GM23338 (cell line): ENCODE results near the gene ITGA2. TPM values are rescaled to one million over a fixed set of nuclear protein-coding genes. Genes with fewer than 3 reads are reported as not detected.

Experiments used
- ATAC-seq: fragments of 200-7000 bp; cut with Tn5 transposase; 3 replicates; pipeline ENCODE4 v1.9.1; 2020
- DNase-seq: peaks from one replicate; pipeline ENCODE4 v3.0.0-alpha.2; 2015; ENCODE audit warnings: low spot score
- H2AFZ ChIP-seq: fragments of 200-600 bp; sonication (generic); 2 replicates; pipeline ENCODE4 v1.8.0; 2016; ENCODE audit warnings: antibody characterized with exemption, mild to moderate bottlenecking, moderate library complexity
- H3F3A ChIP-seq: fragments of 200-600 bp; sonication (generic); replicated peaks from 2 replicates; pipeline ENCODE4 v1.8.0; 2017; ENCODE audit warnings: antibody characterized with exemption, mixed run types, low read depth
- H3K27ac ChIP-seq: fragments of 200-600 bp; sonication (generic); 2 replicates; pipeline ENCODE4 v1.6.1; 2016; ENCODE audit warnings: low read depth
- H3K27me3 ChIP-seq: fragments of 200-600 bp; sonication (generic); 2 replicates; pipeline ENCODE4 v1.8.0; 2016; ENCODE audit warnings: mild to moderate bottlenecking, mixed run types, moderate library complexity; ENCODE audit not compliant: insufficient read depth
- H3K36me3 ChIP-seq: fragments of 200-600 bp; sonication (generic); 2 replicates; pipeline ENCODE4 v1.8.0; 2016; ENCODE audit warnings: mild to moderate bottlenecking; ENCODE audit not compliant: insufficient read depth
- H3K4me1 ChIP-seq: fragments of 200-600 bp; sonication (generic); 2 replicates; pipeline ENCODE4 v1.8.0; 2016; ENCODE audit warnings: mild to moderate bottlenecking, moderate library complexity; ENCODE audit not compliant: insufficient read depth
- H3K4me2 ChIP-seq: fragments of 200-600 bp; sonication (generic); 2 replicates; pipeline ENCODE4 v1.7.1; 2017; ENCODE audit warnings: mixed run types
- H3K4me3 ChIP-seq: fragments of 200-600 bp; sonication (generic); 2 replicates; pipeline ENCODE4 v1.6.1; 2016; ENCODE audit warnings: mixed run types
- H3K79me2 ChIP-seq: fragments of 200-600 bp; sonication (generic); replicated peaks from 2 replicates; pipeline ENCODE4 v1.8.0; 2017; ENCODE audit warnings: mild to moderate bottlenecking; ENCODE audit not compliant: insufficient read depth
- H3K9me2 ChIP-seq: fragments of 200-600 bp; sonication (generic); 2 replicates; pipeline ENCODE4 v1.8.0; 2017; ENCODE audit not compliant: insufficient read depth
- H4K20me1 ChIP-seq: fragments of 200-600 bp; sonication (generic); replicated peaks from 2 replicates; pipeline ENCODE4 v1.8.0; 2017; ENCODE audit warnings: mild to moderate bottlenecking; ENCODE audit not compliant: insufficient read depth
- H3K27ac Mint-ChIP-seq: 2 replicates; pipeline ENCODE4 v1.8.0; 2020; ENCODE audit warnings: inconsistent platforms, mild to moderate bottlenecking, moderate library complexity, mixed read lengths
- H3K27me3 Mint-ChIP-seq: 3 replicates; pipeline ENCODE4 v1.8.0; 2022; ENCODE audit warnings: low read depth, mild to moderate bottlenecking, moderate library complexity, mixed read lengths, inconsistent platforms; ENCODE audit not compliant: insufficient read depth, poor library complexity
- H3K36me3 Mint-ChIP-seq: 3 replicates; pipeline ENCODE4 v1.8.0; 2021; ENCODE audit warnings: low read depth, mild to moderate bottlenecking, inconsistent platforms, moderate library complexity, mixed read lengths
- H3K4me1 Mint-ChIP-seq: 3 replicates; pipeline ENCODE4 v1.8.0; 2020; ENCODE audit warnings: mild to moderate bottlenecking, inconsistent platforms, mixed read lengths
- H3K4me3 Mint-ChIP-seq: 3 replicates; pipeline ENCODE4 v1.8.0; 2021; ENCODE audit warnings: moderate library complexity, mild to moderate bottlenecking, inconsistent platforms, mixed read lengths
- H3K9me3 Mint-ChIP-seq: 3 replicates; pipeline ENCODE4 v1.8.0; 2020; ENCODE audit warnings: moderate library complexity, mild to moderate bottlenecking, inconsistent platforms, mixed read lengths
- EZH2 ChIP-seq: fragments of 200-600 bp; sonication (generic); IDR thresholded peaks from one replicate; pipeline ENCODE4 v1.8.0; 2017; ENCODE audit warnings: antibody characterized with exemption, mild to moderate bottlenecking, low read depth; ENCODE audit not compliant: unreplicated experiment
- NANOG ChIP-seq: IDR thresholded peaks from 2 replicates; pipeline ENCODE4 v1.6.1; 2016; ENCODE audit warnings: antibody characterized with exemption, borderline replicate concordance
- POLR2AphosphoS5 ChIP-seq: IDR thresholded peaks from 2 replicates; pipeline ENCODE4 v1.6.1; 2016; ENCODE audit warnings: antibody characterized with exemption, low read depth
- polyA plus RNA-seq: library from polyadenylated mRNA; unstranded; fragments of >200 nt; fragmentation: Nextera tagmentation; extraction: Ambion mirVana; gene quantifications from 2 replicates; pipeline ENCODE4 v1.2.1, GENCODE V29; 2016
- total RNA-seq: library from RNA; depleted of rRNA; stranded (reverse); fragments of >200 nt; shearing (Covaris generic); gene quantifications from 2 replicates; pipeline ENCODE4 v1.2.3, GENCODE V29; 2014
- TF ChIP-seq, protein P1 (sequence below): IDR thresholded peaks from one replicate; pipeline ENCODE4 v1.6.1; 2018; ENCODE audit warnings: antibody characterized with exemption; ENCODE audit not compliant: unreplicated experiment
- TF ChIP-seq, protein P2 (sequence below): fragments of 250-450 bp; sonication (Bioruptor Pico); IDR thresholded peaks from 2 replicates; pipeline ENCODE4 v1.5.0; 2020; ENCODE audit warnings: mild to moderate bottlenecking, moderate library complexity

ITGA2 gene
- total and polyA plus RNA-seq, 2 experiments from 2014 or later: 2.6 to 7.1 TPM

DNA sequence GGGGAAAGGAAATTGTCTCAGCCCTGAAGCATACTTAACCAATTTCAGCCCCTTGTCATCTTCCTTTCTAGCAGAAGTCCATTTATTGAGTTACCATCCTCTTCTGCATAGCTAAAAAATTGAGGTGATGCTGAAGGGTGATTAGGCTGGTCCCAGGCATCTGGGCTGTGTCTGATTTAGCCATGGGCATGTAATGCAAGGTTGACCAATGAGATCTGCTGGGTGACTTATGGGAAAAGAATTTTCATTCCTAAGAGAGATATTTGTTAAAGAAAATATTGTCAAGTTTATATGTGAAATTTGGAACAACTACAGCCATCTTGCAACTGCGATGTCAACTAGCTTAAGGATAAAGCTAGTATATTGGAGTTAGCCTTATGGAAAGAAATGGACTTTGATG, 5.1 kb downstream of the ITGA2 start:
- H3K27me3 ChIP-seq: peaks cover 9% of the 10 kb centered on the region; the same call in 1 of the 2 replicates
- no peak overlapping the region for H3K4me2 ChIP-seq
- no peaks in the 10 kb centered on the region; the same call in 1 of the 2 replicates for H4K20me1 ChIP-seq
- no peak overlapping the region for H3K4me3 ChIP-seq
- no peak for TF ChIP-seq POLR2AphosphoS5
- TF ChIP-seq, protein P1, sequence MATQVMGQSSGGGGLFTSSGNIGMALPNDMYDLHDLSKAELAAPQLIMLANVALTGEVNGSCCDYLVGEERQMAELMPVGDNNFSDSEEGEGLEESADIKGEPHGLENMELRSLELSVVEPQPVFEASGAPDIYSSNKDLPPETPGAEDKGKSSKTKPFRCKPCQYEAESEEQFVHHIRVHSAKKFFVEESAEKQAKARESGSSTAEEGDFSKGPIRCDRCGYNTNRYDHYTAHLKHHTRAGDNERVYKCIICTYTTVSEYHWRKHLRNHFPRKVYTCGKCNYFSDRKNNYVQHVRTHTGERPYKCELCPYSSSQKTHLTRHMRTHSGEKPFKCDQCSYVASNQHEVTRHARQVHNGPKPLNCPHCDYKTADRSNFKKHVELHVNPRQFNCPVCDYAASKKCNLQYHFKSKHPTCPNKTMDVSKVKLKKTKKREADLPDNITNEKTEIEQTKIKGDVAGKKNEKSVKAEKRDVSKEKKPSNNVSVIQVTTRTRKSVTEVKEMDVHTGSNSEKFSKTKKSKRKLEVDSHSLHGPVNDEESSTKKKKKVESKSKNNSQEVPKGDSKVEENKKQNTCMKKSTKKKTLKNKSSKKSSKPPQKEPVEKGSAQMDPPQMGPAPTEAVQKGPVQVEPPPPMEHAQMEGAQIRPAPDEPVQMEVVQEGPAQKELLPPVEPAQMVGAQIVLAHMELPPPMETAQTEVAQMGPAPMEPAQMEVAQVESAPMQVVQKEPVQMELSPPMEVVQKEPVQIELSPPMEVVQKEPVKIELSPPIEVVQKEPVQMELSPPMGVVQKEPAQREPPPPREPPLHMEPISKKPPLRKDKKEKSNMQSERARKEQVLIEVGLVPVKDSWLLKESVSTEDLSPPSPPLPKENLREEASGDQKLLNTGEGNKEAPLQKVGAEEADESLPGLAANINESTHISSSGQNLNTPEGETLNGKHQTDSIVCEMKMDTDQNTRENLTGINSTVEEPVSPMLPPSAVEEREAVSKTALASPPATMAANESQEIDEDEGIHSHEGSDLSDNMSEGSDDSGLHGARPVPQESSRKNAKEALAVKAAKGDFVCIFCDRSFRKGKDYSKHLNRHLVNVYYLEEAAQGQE: no peak
- TF ChIP-seq EZH2: no peak
- TF ChIP-seq, protein P2, sequence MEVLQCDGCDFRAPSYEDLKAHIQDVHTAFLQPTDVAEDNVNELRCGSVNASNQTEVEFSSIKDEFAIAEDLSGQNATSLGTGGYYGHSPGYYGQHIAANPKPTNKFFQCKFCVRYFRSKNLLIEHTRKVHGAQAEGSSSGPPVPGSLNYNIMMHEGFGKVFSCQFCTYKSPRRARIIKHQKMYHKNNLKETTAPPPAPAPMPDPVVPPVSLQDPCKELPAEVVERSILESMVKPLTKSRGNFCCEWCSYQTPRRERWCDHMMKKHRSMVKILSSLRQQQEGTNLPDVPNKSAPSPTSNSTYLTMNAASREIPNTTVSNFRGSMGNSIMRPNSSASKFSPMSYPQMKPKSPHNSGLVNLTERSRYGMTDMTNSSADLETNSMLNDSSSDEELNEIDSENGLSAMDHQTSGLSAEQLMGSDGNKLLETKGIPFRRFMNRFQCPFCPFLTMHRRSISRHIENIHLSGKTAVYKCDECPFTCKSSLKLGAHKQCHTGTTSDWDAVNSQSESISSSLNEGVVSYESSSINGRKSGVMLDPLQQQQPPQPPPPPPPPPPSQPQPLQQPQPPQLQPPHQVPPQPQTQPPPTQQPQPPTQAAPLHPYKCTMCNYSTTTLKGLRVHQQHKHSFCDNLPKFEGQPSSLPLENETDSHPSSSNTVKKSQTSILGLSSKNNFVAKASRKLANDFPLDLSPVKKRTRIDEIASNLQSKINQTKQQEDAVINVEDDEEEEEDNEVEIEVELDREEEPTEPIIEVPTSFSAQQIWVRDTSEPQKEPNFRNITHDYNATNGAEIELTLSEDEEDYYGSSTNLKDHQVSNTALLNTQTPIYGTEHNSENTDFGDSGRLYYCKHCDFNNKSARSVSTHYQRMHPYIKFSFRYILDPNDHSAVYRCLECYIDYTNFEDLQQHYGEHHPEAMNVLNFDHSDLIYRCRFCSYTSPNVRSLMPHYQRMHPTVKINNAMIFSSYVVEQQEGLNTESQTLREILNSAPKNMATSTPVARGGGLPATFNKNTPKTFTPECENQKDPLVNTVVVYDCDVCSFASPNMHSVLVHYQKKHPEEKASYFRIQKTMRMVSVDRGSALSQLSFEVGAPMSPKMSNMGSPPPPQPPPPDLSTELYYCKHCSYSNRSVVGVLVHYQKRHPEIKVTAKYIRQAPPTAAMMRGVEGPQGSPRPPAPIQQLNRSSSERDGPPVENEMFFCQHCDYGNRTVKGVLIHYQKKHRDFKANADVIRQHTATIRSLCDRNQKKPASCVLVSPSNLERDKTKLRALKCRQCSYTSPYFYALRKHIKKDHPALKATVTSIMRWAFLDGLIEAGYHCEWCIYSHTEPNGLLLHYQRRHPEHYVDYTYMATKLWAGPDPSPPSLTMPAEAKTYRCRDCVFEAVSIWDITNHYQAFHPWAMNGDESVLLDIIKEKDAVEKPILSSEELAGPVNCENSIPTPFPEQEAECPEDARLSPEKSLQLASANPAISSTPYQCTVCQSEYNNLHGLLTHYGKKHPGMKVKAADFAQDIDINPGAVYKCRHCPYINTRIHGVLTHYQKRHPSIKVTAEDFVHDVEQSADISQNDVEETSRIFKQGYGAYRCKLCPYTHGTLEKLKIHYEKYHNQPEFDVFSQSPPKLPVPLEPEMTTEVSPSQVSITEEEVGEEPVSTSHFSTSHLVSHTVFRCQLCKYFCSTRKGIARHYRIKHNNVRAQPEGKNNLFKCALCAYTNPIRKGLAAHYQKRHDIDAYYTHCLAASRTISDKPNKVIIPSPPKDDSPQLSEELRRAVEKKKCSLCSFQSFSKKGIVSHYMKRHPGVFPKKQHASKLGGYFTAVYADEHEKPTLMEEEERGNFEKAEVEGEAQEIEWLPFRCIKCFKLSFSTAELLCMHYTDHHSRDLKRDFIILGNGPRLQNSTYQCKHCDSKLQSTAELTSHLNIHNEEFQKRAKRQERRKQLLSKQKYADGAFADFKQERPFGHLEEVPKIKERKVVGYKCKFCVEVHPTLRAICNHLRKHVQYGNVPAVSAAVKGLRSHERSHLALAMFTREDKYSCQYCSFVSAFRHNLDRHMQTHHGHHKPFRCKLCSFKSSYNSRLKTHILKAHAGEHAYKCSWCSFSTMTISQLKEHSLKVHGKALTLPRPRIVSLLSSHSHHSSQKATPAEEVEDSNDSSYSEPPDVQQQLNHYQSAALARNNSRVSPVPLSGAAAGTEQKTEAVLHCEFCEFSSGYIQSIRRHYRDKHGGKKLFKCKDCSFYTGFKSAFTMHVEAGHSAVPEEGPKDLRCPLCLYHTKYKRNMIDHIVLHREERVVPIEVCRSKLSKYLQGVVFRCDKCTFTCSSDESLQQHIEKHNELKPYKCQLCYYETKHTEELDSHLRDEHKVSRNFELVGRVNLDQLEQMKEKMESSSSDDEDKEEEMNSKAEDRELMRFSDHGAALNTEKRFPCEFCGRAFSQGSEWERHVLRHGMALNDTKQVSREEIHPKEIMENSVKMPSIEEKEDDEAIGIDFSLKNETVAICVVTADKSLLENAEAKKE (CRISPR knock-in tag): no peak
- TF ChIP-seq NANOG: no peak
- Mint-ChIP-seq H3K36me3 (no peaks in the 10 kb centered on the region), H3K9me3 (no peaks in the 10 kb centered on the region), H3K4me1 (peaks cover 10% of the 10 kb centered on the region; the same call in 2 of the 3 replicates), H3K4me3 (no peak overlapping the region), H3K27ac (no peak overlapping the region), H3K27me3 (peaks cover 6% of the 10 kb centered on the region)
- H3F3A ChIP-seq: no peaks in the 10 kb centered on the region; the same call in 1 of the 2 replicates
- H3K4me1 ChIP-seq: peaks cover 9% of the 10 kb centered on the region
- DNase-seq: no peak
- no peaks in the 10 kb centered on the region for H3K36me3 ChIP-seq
- H3K27ac ChIP-seq: no peak overlapping the region
- no peak overlapping the region for H2AFZ ChIP-seq
- ATAC-seq: no peak
- 0 out of 2 replicates have a peak, but pooled peaks cover 4% of the 10 kb centered on the region for H3K79me2 ChIP-seq
- no peaks in the 10 kb centered on the region; the same call in 1 of the 2 replicates for H3K9me2 ChIP-seq
